Endothelial cell of umbilical vein (primary cell): Measurements from ENCODE around the gene CPA4. TPM values are rescaled to one million over a fixed set of nuclear protein-coding genes. Genes with fewer than 3 reads are reported as not detected.

Experiments used
- BruUV-seq: library from RNA; stranded (reverse); fragments of 400-500 nt; replicated peaks from 2 replicates; lab custom pipeline; 2021; lab: Mats Ljungman, UMichigan
- CTCF ChIA-PET: fragments of 300-600, 350-600 bp; sonication (Branson Sonifier 250); formaldehyde crosslinking; loops from one replicate; lab custom pipeline; 2021; ENCODE audit warnings: antibody characterized with exemption, inconsistent platforms; lab: Charles Lee
- POLR2A ChIA-PET: fragments of 300-600, 350-600 bp; sonication (Branson Sonifier 250); formaldehyde crosslinking; loops from one replicate; lab custom pipeline; 2021; ENCODE audit warnings: antibody characterized with exemption, inconsistent platforms; lab: Charles Lee
- DNase-seq: peaks from one replicate; pipeline ENCODE4 v3.0.0-alpha.2; 2011; ENCODE audit warnings: low read depth, low spot score
- FAIRE-seq: peaks from 2 replicates; lab custom pipeline; 2011; peaks lifted over from hg19 to GRCh38; lab: Jason Lieb, UNC
- H2AFZ ChIP-seq: 2 replicates; pipeline ENCODE4 v1.6.0; 2012; ENCODE audit warnings: low read depth, low read length, control low read depth, inconsistent platforms
- H3K27ac ChIP-seq: 2 replicates; pipeline ENCODE4 v1.5.1; 2011; ENCODE audit warnings: low read depth, mild to moderate bottlenecking, control low read depth, low read length, moderate library complexity; ENCODE audit not compliant: insufficient read depth
- H3K27me3 ChIP-seq, 2 experiments: 2 replicates each; pipeline versions ENCODE4 v1.6.0 to v1.6.1; 2011; ENCODE audit warnings: low read length in 2 of 2, mixed read lengths in 1 of 2; ENCODE audit not compliant: control insufficient read depth in 2 of 2, insufficient read depth in 2 of 2
- H3K36me3 ChIP-seq, 2 experiments: 2 replicates in 1 of 2; 3 replicates in 1 of 2; pipeline ENCODE4 v1.5.1; 2011; ENCODE audit warnings: low read length in 2 of 2, mild to moderate bottlenecking in 1 of 2, moderate library complexity in 1 of 2; ENCODE audit not compliant: control insufficient read depth in 2 of 2, insufficient read depth in 2 of 2; ENCODE audit errors: extremely low read depth in 1 of 2
- H3K4me1 ChIP-seq: 3 replicates; pipeline ENCODE4 v1.5.1; 2011; ENCODE audit warnings: mild to moderate bottlenecking, low read length; ENCODE audit not compliant: control insufficient read depth, insufficient read depth; ENCODE audit errors: extremely low read depth
- H3K4me2 ChIP-seq: 2 replicates; pipeline ENCODE4 v1.6.1; 2011; ENCODE audit warnings: low read length, control low read depth, mixed read lengths; ENCODE audit not compliant: insufficient read depth
- H3K4me3 ChIP-seq, 3 experiments: fragments of 200-600 bp in 1 of 3; sonication (generic), shearing (Covaris generic) in 1 of 3; replicated peaks in 1 of 3; 2 replicates each; pipeline ENCODE4 v1.5.1; 2011 to 2016; ENCODE audit warnings: control low read depth in 3 of 3, low read length in 3 of 3, mild to moderate bottlenecking in 2 of 3, inconsistent platforms in 1 of 3, low read depth in 1 of 3, moderate library complexity in 1 of 3; ENCODE audit not compliant: insufficient read depth in 1 of 3
- H3K79me2 ChIP-seq: 2 replicates; pipeline ENCODE4 v1.6.0; 2012; ENCODE audit warnings: low read length, inconsistent platforms; ENCODE audit not compliant: control insufficient read depth, insufficient read depth
- H3K9ac ChIP-seq: replicated peaks from 2 replicates; pipeline ENCODE3; 2011; ENCODE audit warnings: low read length, control low read depth; ENCODE audit not compliant: insufficient read depth; ENCODE audit errors: extremely low read depth
- H3K9me1 ChIP-seq: replicated peaks from 3 replicates; pipeline ENCODE4 v1.6.0; 2011; ENCODE audit warnings: mild to moderate bottlenecking, low read length; ENCODE audit not compliant: control insufficient read depth, insufficient read depth; ENCODE audit errors: extremely low read depth
- H3K9me3 ChIP-seq: replicated peaks from 2 replicates; pipeline ENCODE4 v1.5.1; 2012; ENCODE audit warnings: low read length, inconsistent platforms; ENCODE audit not compliant: control insufficient read depth, insufficient read depth
- H4K20me1 ChIP-seq: replicated peaks from 2 replicates; pipeline ENCODE3; 2011; ENCODE audit warnings: mild to moderate bottlenecking, low read length; ENCODE audit not compliant: control insufficient read depth, insufficient read depth; ENCODE audit errors: extremely low read depth
- CTCF ChIP-seq, 2 donors: IDR thresholded peaks; 1 replicate in 1 of 2; 2 replicates in 1 of 2; pipeline ENCODE4 v1.5.1; 2011; ENCODE audit warnings: low read length in 2 of 2, mild to moderate bottlenecking in 2 of 2, moderate library complexity in 2 of 2, control low read depth in 1 of 2, inconsistent platforms in 1 of 2, low read depth in 1 of 2; ENCODE audit not compliant: insufficient read depth in 1 of 2; ENCODE audit errors: extremely low read depth in 1 of 2
- EZH2 ChIP-seq: IDR thresholded peaks from 2 replicates; pipeline ENCODE4 v1.6.1; 2012; ENCODE audit warnings: borderline replicate concordance, low read depth, mild to moderate bottlenecking, moderate library complexity, low read length, inconsistent platforms; ENCODE audit not compliant: severe bottlenecking
- FOS ChIP-seq: IDR thresholded peaks from 2 replicates; pipeline ENCODE4 v1.6.1; 2011; ENCODE audit warnings: mild to moderate bottlenecking, low read length, moderate library complexity, borderline replicate concordance; ENCODE audit not compliant: insufficient read depth
- GATA2 ChIP-seq: IDR thresholded peaks from 2 replicates; pipeline ENCODE4 v1.7.0; 2011; ENCODE audit warnings: low read depth, mild to moderate bottlenecking, moderate library complexity, mixed read lengths, low read length; ENCODE audit not compliant: insufficient read length, insufficient read depth
- JUN ChIP-seq: IDR thresholded peaks from 2 replicates; pipeline ENCODE4 v1.6.1; 2011; ENCODE audit warnings: borderline replicate concordance, low read depth; ENCODE audit not compliant: insufficient read length, insufficient read depth
- MAX ChIP-seq: IDR thresholded peaks from 2 replicates; pipeline ENCODE4 v1.6.1; 2011; ENCODE audit not compliant: insufficient read depth, insufficient read length
- MYC ChIP-seq: IDR thresholded peaks from one replicate; pipeline ENCODE4 v1.6.1; 2011; ENCODE audit warnings: mild to moderate bottlenecking, low read depth, low read length
- POLR2A ChIP-seq: IDR thresholded peaks from 2 replicates; pipeline ENCODE4 v1.6.1; 2012; ENCODE audit warnings: low read depth, mild to moderate bottlenecking, control low read depth, low read length
- POLR2AphosphoS5 ChIP-seq: IDR thresholded peaks from 2 replicates; pipeline ENCODE4 v1.6.1; 2012; ENCODE audit warnings: low read depth, mild to moderate bottlenecking, control low read depth, low read length, moderate library complexity; ENCODE audit not compliant: insufficient read depth
- dilution Hi-C: fragments of 300-500 bp; cut with MboI; formaldehyde crosslinking; loops from one replicate; pipeline ENCODE4 v1.15.0; 2019; ENCODE audit warnings: low sequenced_read_pairs; ENCODE audit not compliant: extremely low pct_ligation_motif_present
- intact Hi-C: fragments of 100-400 bp; cut with micrococcal nuclease; formaldehyde crosslinking; loops from one replicate; pipeline ENCODE4 v1.10.0; 2022
- polyA plus RNA-seq, 4 experiments: library from polyadenylated mRNA; depleted of rRNA in 3 of 4; stranded (reverse) in 3 of 4; unstranded in 1 of 4; fragments of >200 nt; gene quantifications; 2 replicates each; pipeline versions ENCODE4 v1.2.1 to v1.2.3, GENCODE V29; 2011 to 2012; ENCODE audit warnings: missing spikeins in 1 of 4
- total RNA-seq: library from RNA; stranded (reverse); gene quantifications from 2 replicates; pipeline ENCODE4 v1.2.3, GENCODE V29; 2021

The CPA4 gene
- total and polyA plus RNA-seq, 2 donors (not counting 3 experiments of a cell fraction or from before 2014, with no cell fraction given) = 0.36 TPM; not detected in 1

DNA sequence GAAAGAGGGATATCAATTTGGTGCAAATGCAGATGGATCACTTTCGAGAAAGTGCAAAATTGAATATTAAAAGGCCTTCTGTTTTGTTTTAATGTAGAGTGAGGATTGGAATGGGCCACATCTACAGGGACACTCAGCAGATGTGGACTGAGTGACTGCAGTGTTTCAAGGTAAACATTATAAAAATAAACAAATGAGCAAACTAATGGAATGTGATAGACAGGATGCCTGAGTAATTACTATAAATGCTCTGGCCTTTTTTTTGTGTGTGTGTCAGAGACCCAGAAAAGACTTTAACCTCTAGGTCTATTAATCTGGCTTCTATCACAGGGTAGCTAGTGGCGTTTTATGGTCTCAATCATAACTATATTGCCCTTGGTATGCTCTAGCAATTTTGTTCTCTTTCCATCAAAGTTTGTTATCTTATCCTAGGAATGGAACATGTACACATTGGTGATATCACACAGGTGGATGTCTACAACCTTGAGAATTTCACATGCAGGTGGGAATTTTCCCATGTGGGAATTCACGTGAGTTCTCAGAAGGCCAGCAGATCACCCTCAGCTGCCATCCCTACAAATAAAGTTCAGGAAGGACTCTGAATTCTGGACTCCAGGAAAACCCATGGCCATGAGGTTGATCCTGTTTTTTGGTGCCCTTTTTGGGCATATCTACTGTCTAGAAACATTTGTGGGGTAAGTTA is 26.6 kb upstream of the CPA4 start, which contains the start of gene CPA2:
Gene CPA2, plus strand, starts transcription at position 606 of the 703 bp plus-strand sequence. Its CDS starts 19 bp downstream, at position 625.
- ChIA-PET CTCF (no interaction called here), POLR2A (no interaction called here)
- Histone ChIP-seq H4K20me1 (no peaks in the 10 kb centered on the region), H3K9ac (no peak within 1 kb of the TSS), H3K27ac (no peak within 1 kb of the TSS), H3K4me2 (no peak within 1 kb of the TSS), H3K36me3 (no peaks in the 10 kb centered on the region), H3K4me3 (no peak within 1 kb of the TSS), H3K27me3 (peaks cover 0 to 2% of the 10 kb centered on the region in 2 experiments), H3K4me1 (no peaks in the 10 kb centered on the region), H3K9me3 (no peaks in the 10 kb centered on the region), H3K79me2 (no peaks in the 10 kb centered on the region), H2AFZ (no peak within 1 kb of the TSS), H3K9me1 (no peaks in the 10 kb centered on the region)
- no peak for DNase-seq
- FAIRE-seq = no peak
- TF ChIP-seq POLR2A = no peak
- TF ChIP-seq GATA2 = no peak
- TF ChIP-seq EZH2 = no peak
- TF ChIP-seq FOS = no peak
- no peak for TF ChIP-seq JUN
- no peak for TF ChIP-seq POLR2AphosphoS5
- no peak for TF ChIP-seq CTCF (IDR thresholded peaks at IDR 0.05; ENCODE audit: extremely low read depth in 1 of 2, insufficient read depth in 1 of 2, low read depth in 1 of 2, low read length in 2 of 2)
- TF ChIP-seq MAX = no peak
- TF ChIP-seq MYC = no peak
- intact Hi-C loops (no loop called here), dilution Hi-C loops (no loop called here)
- no TSS peak for BruUV-seq
